ENCODE data around the gene CHST8.

CHST8 gene

GRCh38 chr19:33759356-33759755, 137.6 kb downstream of the CHST8 start:
- Histone ChIP-seq H3K9ac (ENCODE audit: low read depth in 1 of 2, low read length in 2 of 2) (no peak overlapping the region), H3K27ac (ENCODE audit: low read depth in 2 of 2, low read length in 2 of 2) (no peak overlapping the region), H3K4me1 (ENCODE audit: control insufficient read depth in 2 of 2, insufficient read depth in 2 of 2, low read length in 2 of 2) (no peaks in the 10 kb centered on the region), H3K9me3 (ENCODE audit: control insufficient read depth in 2 of 2, low read length in 2 of 2) (no peaks in the 10 kb centered on the region), H3K27me3 (ENCODE audit: control insufficient read depth in 2 of 2, insufficient read depth in 2 of 2, low read length in 2 of 2) (no peaks in the 10 kb centered on the region), H3K4me3 (ENCODE audit: low read length in 2 of 2) (no peak overlapping the region), H3K36me3 (ENCODE audit: control insufficient read depth in 2 of 2, insufficient read depth in 2 of 2, low read length in 2 of 2) (no peaks in the 10 kb centered on the region)

- no peaks in the 10 kb centered on the region for H3K36me3 ChIP-seq (ENCODE audit: control insufficient read depth in 2 of 2, insufficient read depth in 2 of 2, low read length in 2 of 2)
These were observed 142.0 kb downstream of the CHST8 start for GRCh38 chr19:33763633-33764371.

GRCh38 chr19:33766623-33767022, 144.9 kb downstream of the CHST8 start:
- Histone ChIP-seq H3K36me3 (ENCODE audit: control insufficient read depth in 2 of 2, insufficient read depth in 2 of 2, low read length in 2 of 2) (no peaks in the 10 kb centered on the region), H3K27ac (ENCODE audit: low read depth in 2 of 2, low read length in 2 of 2) (no peak overlapping the region), H3K4me1 (ENCODE audit: control insufficient read depth in 2 of 2, insufficient read depth in 2 of 2, low read length in 2 of 2) (no peaks in the 10 kb centered on the region), H3K27me3 (ENCODE audit: control insufficient read depth in 2 of 2, insufficient read depth in 2 of 2, low read length in 2 of 2) (peaks cover 0 to 2% of the 10 kb centered on the region in 2 donors), H3K9ac (ENCODE audit: low read depth in 1 of 2, low read length in 2 of 2) (no peak overlapping the region), H3K4me3 (ENCODE audit: low read length in 2 of 2) (no peak overlapping the region), H3K9me3 (ENCODE audit: control insufficient read depth in 2 of 2, low read length in 2 of 2) (no peaks in the 10 kb centered on the region)

More at GRCh38 chr19:33763633-33764371, 142.0 kb downstream of the CHST8 start:
- Histone ChIP-seq H3K27me3 (ENCODE audit: control insufficient read depth in 2 of 2, insufficient read depth in 2 of 2, low read length in 2 of 2) (no peaks in the 10 kb centered on the region), H3K4me1 (ENCODE audit: control insufficient read depth in 2 of 2, insufficient read depth in 2 of 2, low read length in 2 of 2) (no peaks in the 10 kb centered on the region), H3K27ac (ENCODE audit: low read depth in 2 of 2, low read length in 2 of 2) (no peak overlapping the region), H3K9ac (ENCODE audit: low read depth in 1 of 2, low read length in 2 of 2) (no peak overlapping the region), H3K4me3 (ENCODE audit: low read length in 2 of 2) (no peak overlapping the region), H3K9me3 (ENCODE audit: control insufficient read depth in 2 of 2, low read length in 2 of 2) (no peaks in the 10 kb centered on the region)

GRCh38 chr19:33767898-33768413, 146.2 kb downstream of the CHST8 start:
- no peak overlapping the region for H3K27ac ChIP-seq (ENCODE audit: low read depth in 2 of 2, low read length in 2 of 2)
- no peak overlapping the region for H3K9ac ChIP-seq (ENCODE audit: low read depth in 1 of 2, low read length in 2 of 2)
- H3K36me3 ChIP-seq (ENCODE audit: control insufficient read depth in 2 of 2, insufficient read depth in 2 of 2, low read length in 2 of 2): no peaks in the 10 kb centered on the region
- H3K9me3 ChIP-seq (ENCODE audit: control insufficient read depth in 2 of 2, low read length in 2 of 2): no peaks in the 10 kb centered on the region
- H3K27me3 ChIP-seq (ENCODE audit: control insufficient read depth in 2 of 2, insufficient read depth in 2 of 2, low read length in 2 of 2): peaks cover 0 to 2% of the 10 kb centered on the region in 2 donors
- H3K4me1 ChIP-seq (ENCODE audit: control insufficient read depth in 2 of 2, insufficient read depth in 2 of 2, low read length in 2 of 2): no peaks in the 10 kb centered on the region
- no peak overlapping the region for H3K4me3 ChIP-seq (ENCODE audit: low read length in 2 of 2)

- Histone ChIP-seq H3K36me3 (ENCODE audit: control insufficient read depth in 2 of 2, insufficient read depth in 2 of 2, low read length in 2 of 2) (no peaks in the 10 kb centered on the region), H3K4me3 (ENCODE audit: low read length in 2 of 2) (no peak overlapping the region), H3K9ac (ENCODE audit: low read depth in 1 of 2, low read length in 2 of 2) (no peak overlapping the region), H3K27me3 (ENCODE audit: control insufficient read depth in 2 of 2, insufficient read depth in 2 of 2, low read length in 2 of 2) (peaks cover 0 to 2% of the 10 kb centered on the region in 2 donors), H3K9me3 (ENCODE audit: control insufficient read depth in 2 of 2, low read length in 2 of 2) (no peaks in the 10 kb centered on the region), H3K27ac (ENCODE audit: low read depth in 2 of 2, low read length in 2 of 2) (no peak overlapping the region), H3K4me1 (ENCODE audit: control insufficient read depth in 2 of 2, insufficient read depth in 2 of 2, low read length in 2 of 2) (no peaks in the 10 kb centered on the region)
These were observed 147.5 kb downstream of the CHST8 start for GRCh38 chr19:33769208-33769607.

- Histone ChIP-seq H3K4me3 (ENCODE audit: low read length in 2 of 2) (no peak overlapping the region), H3K27me3 (ENCODE audit: control insufficient read depth in 2 of 2, insufficient read depth in 2 of 2, low read length in 2 of 2) (peaks cover 0 to 2% of the 10 kb centered on the region in 2 donors), H3K9me3 (ENCODE audit: control insufficient read depth in 2 of 2, low read length in 2 of 2) (no peaks in the 10 kb centered on the region), H3K27ac (ENCODE audit: low read depth in 2 of 2, low read length in 2 of 2) (no peak overlapping the region), H3K4me1 (ENCODE audit: control insufficient read depth in 2 of 2, insufficient read depth in 2 of 2, low read length in 2 of 2) (no peaks in the 10 kb centered on the region), H3K9ac (ENCODE audit: low read depth in 1 of 2, low read length in 2 of 2) (no peak overlapping the region), H3K36me3 (ENCODE audit: control insufficient read depth in 2 of 2, insufficient read depth in 2 of 2, low read length in 2 of 2) (no peaks in the 10 kb centered on the region)
These were observed 148.4 kb downstream of the CHST8 start for GRCh38 chr19:33770107-33770506.

- H3K27me3 ChIP-seq (ENCODE audit: control insufficient read depth in 2 of 2, insufficient read depth in 2 of 2, low read length in 2 of 2): peaks cover 0 to 2% of the 10 kb centered on the region in 2 donors
- no peak overlapping the region for H3K4me3 ChIP-seq (ENCODE audit: low read length in 2 of 2)
- no peaks in the 10 kb centered on the region for H3K4me1 ChIP-seq (ENCODE audit: control insufficient read depth in 2 of 2, insufficient read depth in 2 of 2, low read length in 2 of 2)
- no peaks in the 10 kb centered on the region for H3K36me3 ChIP-seq (ENCODE audit: control insufficient read depth in 2 of 2, insufficient read depth in 2 of 2, low read length in 2 of 2)
- H3K9ac ChIP-seq (ENCODE audit: low read depth in 1 of 2, low read length in 2 of 2): no peak overlapping the region
- no peaks in the 10 kb centered on the region for H3K9me3 ChIP-seq (ENCODE audit: control insufficient read depth in 2 of 2, low read length in 2 of 2)
- no peak overlapping the region for H3K27ac ChIP-seq (ENCODE audit: low read depth in 2 of 2, low read length in 2 of 2)
These were observed 149.8 kb downstream of the CHST8 start for GRCh38 chr19:33771384-33772101.

- Histone ChIP-seq H3K9ac (ENCODE audit: low read depth in 1 of 2, low read length in 2 of 2) (no peak overlapping the region), H3K4me1 (ENCODE audit: control insufficient read depth in 2 of 2, insufficient read depth in 2 of 2, low read length in 2 of 2) (no peaks in the 10 kb centered on the region), H3K9me3 (ENCODE audit: control insufficient read depth in 2 of 2, low read length in 2 of 2) (no peaks in the 10 kb centered on the region), H3K36me3 (ENCODE audit: control insufficient read depth in 2 of 2, insufficient read depth in 2 of 2, low read length in 2 of 2) (no peaks in the 10 kb centered on the region), H3K4me3 (ENCODE audit: low read length in 2 of 2) (no peak overlapping the region), H3K27me3 (ENCODE audit: control insufficient read depth in 2 of 2, insufficient read depth in 2 of 2, low read length in 2 of 2) (peaks cover 0 to 2% of the 10 kb centered on the region in 2 donors), H3K27ac (ENCODE audit: low read depth in 2 of 2, low read length in 2 of 2) (no peak overlapping the region)
These were observed 150.5 kb downstream of the CHST8 start for GRCh38 chr19:33772102-33772857.

- no peak overlapping the region for H3K27ac ChIP-seq (ENCODE audit: low read depth in 2 of 2, low read length in 2 of 2)
- no peak overlapping the region for H3K4me3 ChIP-seq (ENCODE audit: low read length in 2 of 2)
- peaks cover 0 to 2% of the 10 kb centered on the region in 2 donors for H3K27me3 ChIP-seq (ENCODE audit: control insufficient read depth in 2 of 2, insufficient read depth in 2 of 2, low read length in 2 of 2)
- no peaks in the 10 kb centered on the region for H3K9me3 ChIP-seq (ENCODE audit: control insufficient read depth in 2 of 2, low read length in 2 of 2)
- no peak overlapping the region for H3K9ac ChIP-seq (ENCODE audit: low read depth in 1 of 2, low read length in 2 of 2)
- H3K4me1 ChIP-seq (ENCODE audit: control insufficient read depth in 2 of 2, insufficient read depth in 2 of 2, low read length in 2 of 2): no peaks in the 10 kb centered on the region
- no peaks in the 10 kb centered on the region for H3K36me3 ChIP-seq (ENCODE audit: control insufficient read depth in 2 of 2, insufficient read depth in 2 of 2, low read length in 2 of 2)
These were observed 151.1 kb downstream of the CHST8 start for GRCh38 chr19:33772858-33773180.
